Ishikawa (cell line): ENCODE results near the gene OPN1LW.

ENCODE experiments used
- CEBPB ChIP-seq: IDR thresholded peaks from 2 replicates; pipeline ENCODE4 v1.6.1; 2012
- CREB1 ChIP-seq: IDR thresholded peaks from 2 replicates; pipeline ENCODE4 v1.6.1; 2012; ENCODE audit warnings: low read depth
- EGR1 ChIP-seq: IDR thresholded peaks from 2 replicates; pipeline ENCODE4 v1.6.1; 2012
- FOXM1 ChIP-seq: IDR thresholded peaks from 2 replicates; pipeline ENCODE4 v1.6.1; 2012; ENCODE audit warnings: low read depth, borderline replicate concordance
- RAD21 ChIP-seq: IDR thresholded peaks from 2 replicates; pipeline ENCODE4 v1.6.1; 2012; ENCODE audit warnings: low read depth
- TAF1 ChIP-seq: IDR thresholded peaks from 2 replicates; pipeline ENCODE4 v1.6.1; 2012; ENCODE audit warnings: low read depth, mild to moderate bottlenecking
- TCF12 ChIP-seq: IDR thresholded peaks from 2 replicates; pipeline ENCODE4 v1.6.1; 2012; ENCODE audit warnings: low read depth
- TEAD4 ChIP-seq: IDR thresholded peaks from 2 replicates; pipeline ENCODE4 v1.6.1; 2012
- YY1 ChIP-seq: IDR thresholded peaks from 2 replicates; pipeline ENCODE4 v1.6.1; 2012; ENCODE audit warnings: low read depth
- ZBTB7A ChIP-seq: IDR thresholded peaks from 2 replicates; pipeline ENCODE4 v1.6.1; 2012; ENCODE audit warnings: low read depth
- TF ChIP-seq, protein P1 (sequence below): IDR thresholded peaks from 2 replicates; pipeline ENCODE4 v1.6.1; 2012
- TF ChIP-seq, protein P2 (sequence below): IDR thresholded peaks from 2 replicates; pipeline ENCODE4 v1.6.1; 2012; ENCODE audit warnings: low read depth, mild to moderate bottlenecking
- TF ChIP-seq, protein P3 (sequence below): IDR thresholded peaks from 2 replicates; pipeline ENCODE4 v1.6.1; 2012

Gene OPN1LW

DNA sequence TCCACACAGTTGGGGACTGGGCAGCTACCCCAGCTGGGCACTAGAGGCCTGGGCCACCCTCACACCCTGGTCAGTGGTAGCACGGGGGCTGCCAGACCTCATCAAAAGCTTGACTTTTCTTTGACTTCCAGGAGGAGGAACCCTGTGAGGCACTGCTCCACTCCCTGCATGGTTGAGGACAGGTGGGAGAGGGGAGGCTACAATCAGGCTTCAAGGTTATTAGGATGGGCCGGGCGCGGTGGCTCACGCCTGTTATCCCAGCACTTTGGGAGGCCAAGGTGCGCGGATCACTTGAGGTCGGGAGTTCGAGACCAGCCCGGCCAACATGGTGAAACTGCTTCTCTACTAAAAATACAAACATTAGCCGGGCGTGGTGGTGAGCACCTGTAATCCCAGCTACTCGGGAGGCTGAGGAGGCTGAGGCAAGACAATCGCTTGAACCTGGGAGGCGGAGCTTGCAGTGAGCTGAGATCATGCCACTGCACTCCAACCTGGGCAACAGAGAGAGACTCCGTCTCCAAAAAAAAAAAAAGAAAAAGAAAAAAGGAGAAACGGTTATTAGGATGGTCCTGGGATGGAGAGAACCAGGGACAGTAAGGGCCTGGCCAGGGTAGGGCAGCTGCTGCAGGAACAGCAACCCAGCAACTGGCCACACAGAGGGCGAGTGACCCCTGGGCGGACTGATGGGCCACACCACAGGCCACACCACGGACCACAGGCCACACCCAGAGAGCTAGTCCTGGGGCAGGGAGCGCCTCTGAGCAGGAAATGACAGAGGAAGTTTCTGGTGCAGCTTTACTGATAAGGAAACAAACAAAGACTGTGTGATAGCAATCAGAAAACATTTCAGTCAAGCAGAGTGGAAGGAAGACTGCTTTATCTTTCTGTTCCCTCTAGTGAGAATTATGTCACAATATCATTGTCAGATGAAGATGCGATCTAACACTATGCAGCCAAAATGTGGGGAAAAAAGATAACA, 20.5 kb upstream of the OPN1LW start:
- TF ChIP-seq CEBPB (no peak), RAD21 (no peak), EGR1 (no peak), TEAD4 (no peak), TCF12 (no peak), FOXM1 (no peak), TAF1 (no peak), YY1 (no peak), CREB1 (no peak)
- TF ChIP-seq, protein P1, sequence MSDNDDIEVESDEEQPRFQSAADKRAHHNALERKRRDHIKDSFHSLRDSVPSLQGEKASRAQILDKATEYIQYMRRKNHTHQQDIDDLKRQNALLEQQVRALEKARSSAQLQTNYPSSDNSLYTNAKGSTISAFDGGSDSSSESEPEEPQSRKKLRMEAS, result no peak
- TF ChIP-seq, protein P2, sequence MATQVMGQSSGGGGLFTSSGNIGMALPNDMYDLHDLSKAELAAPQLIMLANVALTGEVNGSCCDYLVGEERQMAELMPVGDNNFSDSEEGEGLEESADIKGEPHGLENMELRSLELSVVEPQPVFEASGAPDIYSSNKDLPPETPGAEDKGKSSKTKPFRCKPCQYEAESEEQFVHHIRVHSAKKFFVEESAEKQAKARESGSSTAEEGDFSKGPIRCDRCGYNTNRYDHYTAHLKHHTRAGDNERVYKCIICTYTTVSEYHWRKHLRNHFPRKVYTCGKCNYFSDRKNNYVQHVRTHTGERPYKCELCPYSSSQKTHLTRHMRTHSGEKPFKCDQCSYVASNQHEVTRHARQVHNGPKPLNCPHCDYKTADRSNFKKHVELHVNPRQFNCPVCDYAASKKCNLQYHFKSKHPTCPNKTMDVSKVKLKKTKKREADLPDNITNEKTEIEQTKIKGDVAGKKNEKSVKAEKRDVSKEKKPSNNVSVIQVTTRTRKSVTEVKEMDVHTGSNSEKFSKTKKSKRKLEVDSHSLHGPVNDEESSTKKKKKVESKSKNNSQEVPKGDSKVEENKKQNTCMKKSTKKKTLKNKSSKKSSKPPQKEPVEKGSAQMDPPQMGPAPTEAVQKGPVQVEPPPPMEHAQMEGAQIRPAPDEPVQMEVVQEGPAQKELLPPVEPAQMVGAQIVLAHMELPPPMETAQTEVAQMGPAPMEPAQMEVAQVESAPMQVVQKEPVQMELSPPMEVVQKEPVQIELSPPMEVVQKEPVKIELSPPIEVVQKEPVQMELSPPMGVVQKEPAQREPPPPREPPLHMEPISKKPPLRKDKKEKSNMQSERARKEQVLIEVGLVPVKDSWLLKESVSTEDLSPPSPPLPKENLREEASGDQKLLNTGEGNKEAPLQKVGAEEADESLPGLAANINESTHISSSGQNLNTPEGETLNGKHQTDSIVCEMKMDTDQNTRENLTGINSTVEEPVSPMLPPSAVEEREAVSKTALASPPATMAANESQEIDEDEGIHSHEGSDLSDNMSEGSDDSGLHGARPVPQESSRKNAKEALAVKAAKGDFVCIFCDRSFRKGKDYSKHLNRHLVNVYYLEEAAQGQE, result no peak

DNA sequence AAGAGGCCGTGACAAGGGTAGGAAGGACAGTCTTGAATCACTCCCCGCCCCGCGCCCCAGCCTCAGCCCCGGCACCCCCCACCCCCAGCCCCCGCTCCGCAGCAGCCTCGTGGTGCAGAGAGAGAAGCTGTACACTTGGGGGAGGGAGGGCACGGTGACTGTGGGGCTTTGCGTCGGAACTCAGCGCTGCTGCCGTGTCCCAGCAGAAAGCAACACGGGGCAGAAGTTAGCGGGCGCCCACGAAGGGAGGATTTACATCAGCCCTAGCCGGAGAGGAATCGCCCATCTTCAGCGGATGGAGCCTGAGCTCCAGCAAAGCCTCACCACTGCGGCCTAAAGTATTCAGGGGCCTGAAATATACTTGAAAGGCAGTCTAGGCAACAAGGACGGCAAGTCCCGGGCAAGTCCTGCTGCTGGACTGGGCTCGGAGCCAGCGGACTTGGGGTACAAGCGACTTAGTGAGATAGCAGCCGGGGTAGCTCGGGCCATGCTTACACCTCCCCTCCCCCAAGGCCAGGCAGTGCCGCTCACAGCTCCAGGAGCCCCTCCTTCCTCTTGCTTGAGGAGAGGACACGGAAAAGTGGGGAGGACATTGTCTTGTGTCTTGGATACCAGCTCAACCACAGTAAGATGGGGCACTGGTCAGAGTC, 18.5 kb upstream of the OPN1LW start:
- TF ChIP-seq, protein P1, result no peak
- no peak for TF ChIP-seq YY1
- TF ChIP-seq, protein P3, sequence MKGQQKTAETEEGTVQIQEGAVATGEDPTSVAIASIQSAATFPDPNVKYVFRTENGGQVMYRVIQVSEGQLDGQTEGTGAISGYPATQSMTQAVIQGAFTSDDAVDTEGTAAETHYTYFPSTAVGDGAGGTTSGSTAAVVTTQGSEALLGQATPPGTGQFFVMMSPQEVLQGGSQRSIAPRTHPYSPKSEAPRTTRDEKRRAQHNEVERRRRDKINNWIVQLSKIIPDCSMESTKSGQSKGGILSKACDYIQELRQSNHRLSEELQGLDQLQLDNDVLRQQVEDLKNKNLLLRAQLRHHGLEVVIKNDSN, result no peak
- TF ChIP-seq, protein P2, result no peak
- TF ChIP-seq RAD21, result no peak

DNA sequence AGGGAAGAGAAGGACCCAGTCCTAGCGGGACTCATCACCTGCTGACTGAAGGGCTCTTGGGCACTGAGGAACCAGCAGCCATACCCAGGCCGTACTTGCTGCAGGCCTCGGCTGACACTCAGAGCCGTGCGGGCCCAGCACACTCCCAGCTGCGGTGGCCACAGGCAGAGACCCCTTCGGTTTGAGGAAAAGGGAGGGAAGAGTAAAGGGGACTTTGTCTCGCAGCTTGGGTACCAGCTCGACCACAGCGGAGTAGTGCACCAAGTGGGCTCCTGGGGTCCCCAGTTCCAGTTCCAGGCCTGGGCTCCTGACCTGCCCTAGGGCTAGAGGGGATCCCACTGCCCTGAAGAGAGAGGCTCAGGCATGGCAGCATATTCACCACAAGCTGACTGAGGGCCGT, 17.9 kb upstream of the OPN1LW start:
- TF ChIP-seq TEAD4, result no peak
- TF ChIP-seq TCF12, result no peak
- no peak for TF ChIP-seq RAD21
- TF ChIP-seq, protein P3, result no peak
- TF ChIP-seq YY1, result no peak
- no peak for TF ChIP-seq ZBTB7A

DNA sequence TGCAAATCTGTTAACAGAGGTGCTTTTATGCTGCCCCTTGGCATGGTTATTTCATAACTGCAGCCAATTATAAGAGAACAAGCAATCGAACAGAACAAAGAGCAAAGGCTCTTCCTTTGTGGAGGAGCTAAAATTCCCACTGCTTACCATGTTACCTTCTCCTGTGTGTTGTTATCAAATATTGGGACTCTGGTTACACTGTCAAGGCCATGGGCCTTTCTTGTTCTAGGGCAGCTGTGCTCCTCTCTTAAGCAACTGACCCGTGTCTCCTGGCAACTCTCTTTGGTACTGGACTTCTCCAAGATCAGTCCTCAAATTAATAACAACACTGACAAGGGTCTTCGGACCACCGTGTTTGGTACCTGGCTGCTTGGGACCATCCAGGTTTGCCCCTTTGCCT, 12.1 kb upstream of the OPN1LW start:
- no peak for TF ChIP-seq FOXM1
- TF ChIP-seq RAD21, result no peak
- no peak for TF ChIP-seq CREB1

DNA sequence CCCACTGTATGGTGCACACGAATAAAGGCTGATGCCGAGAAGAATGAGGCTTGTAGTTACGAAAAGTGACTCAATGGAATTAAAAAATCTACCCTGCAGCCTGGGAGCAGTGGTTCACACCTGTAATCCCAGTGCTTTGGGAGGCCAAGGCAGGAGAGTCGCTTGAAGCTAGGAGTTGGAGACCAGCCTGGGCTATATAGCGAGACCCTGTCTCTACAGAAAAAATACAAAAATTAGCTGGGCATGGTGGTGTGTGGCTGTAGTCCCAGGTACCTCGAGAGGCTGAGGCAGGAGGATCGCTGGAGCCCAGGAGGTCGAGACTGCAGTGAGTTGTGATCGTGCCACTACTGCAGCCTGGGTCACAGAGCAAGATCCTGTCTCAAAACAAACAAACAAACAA, 11.7 kb upstream of the OPN1LW start:
- TF ChIP-seq, protein P3, result no peak
- no peak for TF ChIP-seq YY1
- TF ChIP-seq, protein P2, result no peak
